CD4-positive, alpha-beta T cell treated with Interleukin-17A for 4 hours (primary cell): Measurements from ENCODE around the gene NDUFS8.

Source experiments
- DNase-seq: peaks from one replicate; pipeline ENCODE4 v3.0.0-alpha.2; 2020; ENCODE audit warnings: mixed read lengths

NDUFS8 gene

GRCh38 chr11:68003846-68004550, 26.5 kb upstream of the NDUFS8 start, which contains the start of gene UNC93B1:
Gene UNC93B1 (minus strand): TSS chr11:68004097. CDS start chr11:68004043, 54 bp downstream.
- peak; percentile 86 for DNase-seq

- DNase-seq: no peak
Measured at GRCh38 chr11:68004551-68005335, 25.7 kb upstream of the NDUFS8 start.

- no peak for DNase-seq
Measured at GRCh38 chr11:68006606-68007166, 23.8 kb upstream of the NDUFS8 start.

- DNase-seq: no peak
Measured at GRCh38 chr11:68007498-68008380, 22.7 kb upstream of the NDUFS8 start.

GRCh38 chr11:68008381-68009337, 21.8 kb upstream of the NDUFS8 start:
- no peak for DNase-seq

GRCh38 chr11:68009391-68010089, 20.9 kb upstream of the NDUFS8 start:
- peak; percentile 16 for DNase-seq

GRCh38 chr11:68010090-68011041, 20.1 kb upstream of the NDUFS8 start, which contains the start of gene ALDH3B1:
Gene ALDH3B1 (plus strand): TSS chr11:68010327. CDS start chr11:68015298, 4,971 bp downstream.
- no peak for DNase-seq

- DNase-seq: no peak
Measured at GRCh38 chr11:68011051-68011943, 19.2 kb upstream of the NDUFS8 start.

GRCh38 chr11:68012044-68012842, 18.2 kb upstream of the NDUFS8 start:
- no peak for DNase-seq

GRCh38 chr11:68012843-68013610, 17.5 kb upstream of the NDUFS8 start:
- no peak for DNase-seq

- no peak for DNase-seq
Measured at GRCh38 chr11:68013611-68014156, 16.8 kb upstream of the NDUFS8 start.

- DNase-seq: no peak
Measured at GRCh38 chr11:68014157-68014946, 16.1 kb upstream of the NDUFS8 start.

GRCh38 chr11:68014947-68015447, 15.5 kb upstream of the NDUFS8 start:
- no peak for DNase-seq

GRCh38 chr11:68015467-68015866, 15.0 kb upstream of the NDUFS8 start:
- DNase-seq: no peak

- no peak for DNase-seq
Measured at GRCh38 chr11:68016161-68016903, 14.1 kb upstream of the NDUFS8 start.
